GM10266 (cell line): Measurements from ENCODE around the gene CFAP299.

ENCODE experiments used
- DNase-seq: peaks from one replicate; pipeline ENCODE4 v3.0.0; 2012; ENCODE audit errors: extremely low spot score
- CTCF ChIP-seq: IDR thresholded peaks from 2 replicates; pipeline ENCODE4 v1.5.1; 2012; ENCODE audit warnings: mild to moderate bottlenecking, low read depth; ENCODE audit not compliant: control insufficient read depth, insufficient read depth; ENCODE audit errors: missing control alignments

The CFAP299 gene

GRCh38 chr4:80370635-80371034 is 35.1 kb downstream of the CFAP299 start:
- TF ChIP-seq CTCF: no peak
- no peak for DNase-seq

DNA sequence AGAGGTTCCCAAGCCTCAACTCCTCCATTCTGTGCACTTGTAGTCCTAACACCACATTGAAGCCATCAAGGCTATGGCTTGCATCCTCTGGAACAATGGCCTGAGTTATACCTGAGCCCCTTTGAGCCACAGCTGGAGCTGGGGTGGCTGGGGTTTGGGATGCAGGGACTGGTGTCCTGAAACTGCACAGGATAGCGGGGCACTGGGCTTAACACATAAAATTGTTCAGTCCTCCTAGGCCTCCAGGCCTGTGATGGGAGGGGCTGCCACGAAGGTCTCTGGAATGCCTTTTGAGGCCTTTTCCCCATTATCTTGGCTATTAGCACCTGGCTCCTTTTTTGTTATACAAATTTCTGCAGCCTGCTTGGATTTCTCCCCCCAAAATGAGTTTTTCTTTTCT is 35.5 kb downstream of the CFAP299 start:
- DNase-seq: no peak
- TF ChIP-seq CTCF: no peak

DNA sequence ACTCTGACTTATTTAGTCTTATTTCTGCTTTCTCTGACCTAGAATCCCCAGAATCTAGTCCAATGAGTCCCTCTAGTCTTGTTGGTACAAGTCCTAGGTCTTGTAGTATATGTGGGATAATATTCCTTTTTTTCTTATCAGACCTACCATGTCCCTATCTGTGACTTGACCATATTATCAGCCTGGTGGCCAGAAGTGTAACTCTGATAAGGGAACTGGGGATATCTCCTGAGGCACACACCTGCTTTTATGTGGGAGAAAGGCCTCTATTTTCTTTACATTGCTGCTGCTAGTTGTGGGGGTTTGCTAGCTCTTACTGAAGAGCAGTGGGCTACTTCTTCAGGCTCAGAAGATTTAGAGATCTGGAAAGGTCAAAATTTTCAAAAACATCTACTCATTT is 38.6 kb downstream of the CFAP299 start:
- no peak for TF ChIP-seq CTCF
- no peak for DNase-seq

DNA sequence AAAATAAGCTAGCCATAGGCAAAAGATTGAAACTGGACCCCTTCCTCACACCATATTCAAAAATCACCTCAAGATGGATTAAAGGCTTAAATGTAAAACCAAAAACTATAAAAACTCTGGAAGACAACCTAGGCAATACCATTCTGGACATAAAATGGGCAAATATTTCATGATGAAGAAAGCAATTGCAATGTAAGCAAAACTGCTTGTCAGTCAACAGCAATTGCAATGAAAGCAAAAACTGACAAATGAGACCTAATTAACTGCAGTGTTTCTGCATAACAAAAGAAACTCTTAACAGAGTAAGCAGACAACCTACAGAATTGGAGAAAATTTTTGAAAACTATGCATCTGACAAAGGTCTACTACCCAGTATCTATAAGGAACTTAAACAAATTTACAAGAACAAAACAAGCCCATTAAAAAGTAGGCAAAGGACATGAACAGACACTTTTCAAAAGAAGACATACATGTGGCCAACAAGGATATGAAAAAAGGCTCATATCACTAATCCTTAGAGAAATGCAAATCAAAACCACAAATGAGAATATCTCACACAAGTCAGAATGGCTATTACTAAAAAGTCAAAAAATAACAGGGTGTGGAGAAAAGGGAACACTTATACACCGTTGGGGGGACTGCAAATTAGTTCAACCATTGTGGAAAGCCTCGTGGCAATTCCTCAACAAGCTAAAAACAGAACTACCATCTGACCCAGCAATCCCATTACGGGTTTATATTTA is 46.7 kb downstream of the CFAP299 start:
- TF ChIP-seq CTCF: no peak
- no peak for DNase-seq

- TF ChIP-seq CTCF: no peak
- no peak for DNase-seq
These were observed 50.1 kb downstream of the CFAP299 start for GRCh38 chr4:80385397-80386280.

DNA sequence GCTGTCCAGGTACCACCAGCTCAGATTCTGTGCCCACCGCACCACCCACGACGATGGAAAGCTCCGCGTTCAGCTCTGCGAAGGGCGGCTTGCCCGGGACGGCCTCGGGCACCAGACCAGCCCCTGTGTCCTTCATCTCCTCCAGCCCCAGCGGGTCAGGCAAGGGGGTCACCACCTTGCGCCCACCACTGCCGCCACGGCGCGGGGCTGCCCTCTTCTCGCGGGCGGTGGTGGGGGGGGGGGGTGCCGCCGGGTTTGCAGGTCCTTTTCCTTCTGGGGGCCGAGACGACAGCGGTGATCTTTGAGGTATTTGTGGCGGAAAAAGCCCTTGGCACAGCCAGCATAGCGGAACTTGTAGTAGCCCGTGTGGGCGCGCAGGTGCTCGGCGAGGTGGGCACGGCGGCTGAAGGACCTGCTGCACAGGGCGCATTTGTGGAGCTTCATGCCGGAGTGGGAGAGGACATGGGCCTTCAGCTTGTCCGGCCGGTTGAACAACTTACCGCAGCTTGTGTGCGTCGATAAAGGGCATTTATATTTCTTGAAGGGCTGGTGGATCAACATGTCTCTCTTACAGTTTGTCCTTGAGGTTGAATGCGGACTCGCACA is 50.9 kb downstream of the CFAP299 start:
- DNase-seq: no peak
- TF ChIP-seq CTCF: no peak
